ENCODE measurements around the gene PITPNC1. TPM values are rescaled to one million over a fixed set of nuclear protein-coding genes. Genes with fewer than 3 reads are reported as not detected.

The PITPNC1 gene
- total and polyA plus RNA-seq, 2 donors (not counting 1 experiment from before 2014, with no cell fraction given), result 5.8 to 7.1 TPM

DNA sequence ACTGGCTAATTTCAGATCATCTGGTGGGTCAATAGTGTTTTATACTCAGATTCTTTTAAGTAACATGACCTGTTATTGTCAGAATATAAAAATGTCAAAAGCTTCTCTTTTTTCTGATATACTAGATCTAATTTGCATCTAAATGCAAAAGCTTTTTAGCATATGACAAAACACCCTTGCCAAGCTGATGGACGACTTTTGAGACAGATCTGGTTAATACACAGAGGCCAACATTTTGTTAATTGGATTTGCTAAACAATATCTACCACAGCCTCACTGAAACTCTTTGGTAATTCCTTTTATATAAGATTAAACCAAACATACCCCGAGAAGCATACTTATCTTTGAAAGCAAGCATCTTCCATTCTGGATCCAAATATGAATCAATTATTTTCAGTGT lies 330.4 kb downstream of the PITPNC1 start:
- Histone ChIP-seq H3K9ac (ENCODE audit: insufficient read depth, low read length) (no peak overlapping the region), H3K79me2 (ENCODE audit: control insufficient read depth, insufficient read depth, low read length) (no peaks in the 10 kb centered on the region), H3K36me3 (ENCODE audit: control insufficient read depth, insufficient read depth, low read length) (no peaks in the 10 kb centered on the region), H4K20me1 (ENCODE audit: control insufficient read depth, extremely low read depth, insufficient read depth, low read length) (no peaks in the 10 kb centered on the region), H3K4me2 (ENCODE audit: extremely low read depth, insufficient read depth, low read length) (no peak overlapping the region), H3K4me3 (replicated peaks in 1 of 4; ENCODE audit: control extremely low read depth in 1 of 4, insufficient read depth in 1 of 4, low read depth in 3 of 4, low read length in 4 of 4) (no peak overlapping the region), H3K27me3 (ENCODE audit: control insufficient read depth, insufficient read depth, low read length) (no peaks in the 10 kb centered on the region), H3K9me3 (ENCODE audit: control insufficient read depth, insufficient read depth, low read depth, low read length) (no peaks in the 10 kb centered on the region), H2AFZ (ENCODE audit: low read length) (no peak overlapping the region), H3K4me1 (ENCODE audit: control insufficient read depth, extremely low read depth, insufficient read depth, low read length) (no peaks in the 10 kb centered on the region), H3K27ac (ENCODE audit: insufficient read depth, low read length) (no peak overlapping the region)
- no peak for TF ChIP-seq EZH2 (IDR thresholded peaks at IDR 0.05; ENCODE audit: low read length, missing control alignments)
- TF ChIP-seq, protein P1, sequence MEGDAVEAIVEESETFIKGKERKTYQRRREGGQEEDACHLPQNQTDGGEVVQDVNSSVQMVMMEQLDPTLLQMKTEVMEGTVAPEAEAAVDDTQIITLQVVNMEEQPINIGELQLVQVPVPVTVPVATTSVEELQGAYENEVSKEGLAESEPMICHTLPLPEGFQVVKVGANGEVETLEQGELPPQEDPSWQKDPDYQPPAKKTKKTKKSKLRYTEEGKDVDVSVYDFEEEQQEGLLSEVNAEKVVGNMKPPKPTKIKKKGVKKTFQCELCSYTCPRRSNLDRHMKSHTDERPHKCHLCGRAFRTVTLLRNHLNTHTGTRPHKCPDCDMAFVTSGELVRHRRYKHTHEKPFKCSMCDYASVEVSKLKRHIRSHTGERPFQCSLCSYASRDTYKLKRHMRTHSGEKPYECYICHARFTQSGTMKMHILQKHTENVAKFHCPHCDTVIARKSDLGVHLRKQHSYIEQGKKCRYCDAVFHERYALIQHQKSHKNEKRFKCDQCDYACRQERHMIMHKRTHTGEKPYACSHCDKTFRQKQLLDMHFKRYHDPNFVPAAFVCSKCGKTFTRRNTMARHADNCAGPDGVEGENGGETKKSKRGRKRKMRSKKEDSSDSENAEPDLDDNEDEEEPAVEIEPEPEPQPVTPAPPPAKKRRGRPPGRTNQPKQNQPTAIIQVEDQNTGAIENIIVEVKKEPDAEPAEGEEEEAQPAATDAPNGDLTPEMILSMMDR (conservative IDR thresholded peaks at IDR 0.05 in 1 of 2, IDR thresholded peaks at IDR 0.05 in 1 of 2; ENCODE audit: low read depth in 1 of 2, low read length in 2 of 2), result no peak
- DNase-seq (ENCODE audit: low read depth in 2 of 2), result no peak

DNA sequence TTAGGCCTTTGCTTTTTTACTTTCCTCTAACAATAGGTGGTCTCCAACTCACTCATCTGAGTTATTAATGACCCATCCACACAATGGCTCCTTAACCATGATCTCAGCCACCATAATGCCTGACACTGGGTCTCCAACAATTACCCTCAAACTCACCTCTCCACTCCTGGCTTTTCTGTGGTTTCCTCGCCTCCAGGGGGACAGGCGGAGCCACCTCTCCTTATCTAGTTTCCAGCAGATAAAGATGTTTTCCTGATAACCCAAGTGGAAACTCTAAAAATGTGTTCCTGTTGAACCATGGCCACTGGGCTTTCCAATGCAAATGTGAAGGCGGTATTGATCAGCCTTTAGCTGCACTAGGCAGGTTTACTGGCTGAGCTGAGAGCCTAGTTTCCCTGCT lies 331.3 kb downstream of the PITPNC1 start:
- no peaks in the 10 kb centered on the region for H3K9me3 ChIP-seq (ENCODE audit: control insufficient read depth, insufficient read depth, low read depth, low read length)

GRCh38 chr17:67711916-67712315 lies 334.8 kb downstream of the PITPNC1 start:
- Histone ChIP-seq H3K9me3 (ENCODE audit: control insufficient read depth, insufficient read depth, low read depth, low read length) (no peaks in the 10 kb centered on the region), H3K36me3 (ENCODE audit: control insufficient read depth, insufficient read depth, low read length) (no peaks in the 10 kb centered on the region), H3K4me3 (replicated peaks in 1 of 4; ENCODE audit: control extremely low read depth in 1 of 4, insufficient read depth in 1 of 4, low read depth in 3 of 4, low read length in 4 of 4) (no peak overlapping the region), H4K20me1 (ENCODE audit: control insufficient read depth, extremely low read depth, insufficient read depth, low read length) (no peaks in the 10 kb centered on the region), H3K9ac (ENCODE audit: insufficient read depth, low read length) (no peak overlapping the region), H3K4me1 (ENCODE audit: control insufficient read depth, extremely low read depth, insufficient read depth, low read length) (no peaks in the 10 kb centered on the region), H2AFZ (ENCODE audit: low read length) (no peak overlapping the region), H3K27ac (ENCODE audit: insufficient read depth, low read length) (no peak overlapping the region), H3K79me2 (ENCODE audit: control insufficient read depth, insufficient read depth, low read length) (no peaks in the 10 kb centered on the region), H3K27me3 (ENCODE audit: control insufficient read depth, insufficient read depth, low read length) (no peaks in the 10 kb centered on the region), H3K4me2 (ENCODE audit: extremely low read depth, insufficient read depth, low read length) (no peak overlapping the region)
- no peak for DNase-seq (ENCODE audit: low read depth in 2 of 2)
- no peak for TF ChIP-seq EZH2 (IDR thresholded peaks at IDR 0.05; ENCODE audit: low read length, missing control alignments)
- TF ChIP-seq, protein P1 (conservative IDR thresholded peaks at IDR 0.05 in 1 of 2, IDR thresholded peaks at IDR 0.05 in 1 of 2; ENCODE audit: low read depth in 1 of 2, low read length in 2 of 2), result no peak

More for the DNA sequence above, 331.3 kb downstream of the PITPNC1 start:
- H3K4me1 ChIP-seq (ENCODE audit: control insufficient read depth, extremely low read depth, insufficient read depth, low read length), result no peaks in the 10 kb centered on the region
- no peaks in the 10 kb centered on the region for H4K20me1 ChIP-seq (ENCODE audit: control insufficient read depth, extremely low read depth, insufficient read depth, low read length)
- H2AFZ ChIP-seq (ENCODE audit: low read length), result no peak overlapping the region
- no peak for DNase-seq (ENCODE audit: low read depth in 2 of 2)
- no peaks in the 10 kb centered on the region for H3K36me3 ChIP-seq (ENCODE audit: control insufficient read depth, insufficient read depth, low read length)
- H3K27ac ChIP-seq (ENCODE audit: insufficient read depth, low read length), result no peak overlapping the region
- TF ChIP-seq, protein P1 (conservative IDR thresholded peaks at IDR 0.05 in 1 of 2, IDR thresholded peaks at IDR 0.05 in 1 of 2; ENCODE audit: low read depth in 1 of 2, low read length in 2 of 2), result no peak
- TF ChIP-seq EZH2 (IDR thresholded peaks at IDR 0.05; ENCODE audit: low read length, missing control alignments), result no peak
- H3K79me2 ChIP-seq (ENCODE audit: control insufficient read depth, insufficient read depth, low read length), result no peaks in the 10 kb centered on the region
- no peak overlapping the region for H3K4me3 ChIP-seq (replicated peaks in 1 of 4; ENCODE audit: control extremely low read depth in 1 of 4, insufficient read depth in 1 of 4, low read depth in 3 of 4, low read length in 4 of 4)
- H3K4me2 ChIP-seq (ENCODE audit: extremely low read depth, insufficient read depth, low read length), result no peak overlapping the region
- no peaks in the 10 kb centered on the region for H3K27me3 ChIP-seq (ENCODE audit: control insufficient read depth, insufficient read depth, low read length)
- H3K9ac ChIP-seq (ENCODE audit: insufficient read depth, low read length), result no peak overlapping the region

All from fibroblast of lung (primary cell).